ENCODE measurements around the gene MEI1.

MEI1 gene

DNA sequence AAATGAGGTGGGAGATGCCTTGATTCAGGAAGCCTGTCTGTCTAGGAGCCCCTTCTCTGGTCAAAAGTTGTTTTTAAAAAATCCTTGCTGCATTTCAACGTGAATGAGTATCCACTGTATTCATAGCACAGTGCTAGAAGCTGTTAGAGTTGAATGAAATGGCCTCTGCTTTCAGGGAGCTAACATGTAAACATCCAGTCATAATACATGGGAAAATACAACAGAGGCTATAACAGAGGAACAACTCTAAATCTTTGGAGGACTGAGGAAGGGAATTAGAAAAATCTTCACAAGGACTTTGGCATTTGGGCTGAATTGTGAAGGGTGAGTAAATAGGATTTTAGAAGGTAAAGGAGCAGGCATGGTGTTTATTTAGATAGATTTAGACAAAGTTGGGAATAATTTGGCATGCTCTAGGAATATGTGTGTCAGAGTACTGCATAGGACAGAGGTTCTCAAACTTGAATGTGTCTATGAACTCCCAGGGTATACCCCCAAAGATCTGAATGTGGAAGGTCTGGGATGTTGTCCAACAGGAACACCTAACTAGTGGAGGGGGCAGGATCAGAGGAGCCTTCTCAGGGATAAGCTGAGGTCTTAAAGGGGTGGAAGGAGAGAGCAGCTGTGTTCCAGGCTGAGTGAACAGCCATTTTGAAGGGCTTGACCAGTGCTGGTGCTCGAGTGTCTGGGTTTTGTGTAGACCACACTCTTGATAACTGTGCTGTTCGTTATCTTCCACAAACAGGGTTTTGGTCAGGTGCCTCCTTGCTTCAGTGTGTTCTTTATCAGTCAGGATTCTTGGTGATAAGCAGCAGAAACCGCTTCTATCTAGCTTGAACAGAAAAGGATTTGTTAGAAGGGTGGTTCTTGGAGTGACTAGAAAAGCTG, 146.3 kb downstream of the MEI1 start:
- no peak for DNase-seq

DNA sequence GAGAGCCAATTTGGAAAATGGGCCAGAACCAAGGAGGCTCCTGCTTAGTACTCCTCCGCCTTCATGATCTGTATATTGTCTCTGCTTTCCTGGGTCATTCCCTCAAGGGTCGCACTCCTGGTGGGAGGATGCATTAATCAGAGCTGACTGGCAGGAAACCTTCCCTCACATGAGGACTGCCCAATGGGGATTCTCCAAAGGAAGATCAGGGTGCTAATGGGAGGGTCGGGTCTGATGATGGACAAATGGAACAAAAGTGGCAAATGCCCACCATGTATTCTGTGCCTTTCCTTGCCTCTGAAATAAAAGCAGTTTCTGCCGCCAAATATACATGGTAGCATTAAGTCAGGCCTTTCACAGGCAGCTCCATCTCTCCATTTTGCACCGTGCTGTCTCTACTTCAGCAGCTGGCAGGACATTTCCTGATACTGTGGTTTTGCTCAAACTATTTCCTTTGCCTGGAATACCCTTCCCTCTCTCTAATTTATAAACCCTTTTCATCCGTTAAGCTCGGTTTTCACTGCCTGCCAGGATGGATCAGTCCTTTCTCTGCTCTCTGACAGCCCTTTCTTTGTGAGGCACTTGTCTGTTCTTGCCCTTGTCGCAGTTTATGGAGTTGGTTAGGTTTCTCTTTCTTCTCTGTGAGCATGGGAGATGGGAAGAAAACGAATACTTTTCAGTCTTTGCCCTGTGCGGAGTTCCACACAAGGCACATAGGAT, 147.1 kb downstream of the MEI1 start:
- no peak for DNase-seq

DNA sequence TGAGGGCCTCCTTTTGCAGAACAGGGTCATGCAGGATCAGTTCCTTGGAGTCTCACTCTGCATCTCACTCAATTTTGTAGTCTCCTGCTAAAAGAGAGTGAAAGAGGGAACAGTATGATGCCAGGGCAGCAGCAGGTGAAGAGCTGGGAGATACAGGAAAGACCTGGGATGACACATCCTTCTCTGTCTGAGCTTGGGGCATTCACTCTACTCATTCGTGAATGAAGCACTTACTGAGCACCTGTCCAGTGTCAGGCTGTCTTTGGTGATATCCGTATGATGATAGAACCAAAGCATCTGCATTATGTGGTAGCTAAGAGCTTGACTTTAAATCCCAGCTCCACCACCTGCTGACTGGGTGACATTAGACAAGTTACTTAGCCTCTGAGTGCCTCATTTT, 148.0 kb downstream of the MEI1 start:
- DNase-seq, result no peak

GRCh38 chr22:41848468-41848867, 149.2 kb downstream of the MEI1 start:
- no peak for DNase-seq
